Activated naive CD4-positive, alpha-beta T cell treated with anti-CD3 and anti-CD28 coated beads for 36 hours (primary cell): ENCODE measurements around the gene TBX4. TPM values are rescaled to one million over a fixed set of nuclear protein-coding genes. Genes with fewer than 3 reads are reported as not detected.
"Not testable (repeated sequence)": the region's sequence is repeated elsewhere in the genome, so short reads cannot be mapped to it uniquely, and the experiment has no call there.

ENCODE experiments used
- CTCF ChIA-PET: fragments of 350-600 bp; sonication (Branson Sonifier 250); formaldehyde crosslinking; loops from one replicate; lab custom pipeline; 2021; ENCODE audit warnings: antibody characterized with exemption; lab: Charles Lee
- DNase-seq: peaks from one replicate; pipeline ENCODE4 v3.0.0-alpha.2; 2020
- H3K27ac Mint-ChIP-seq: one replicate; pipeline ENCODE4 v1.8.0; 2021; ENCODE audit warnings: mild to moderate bottlenecking, mixed read lengths
- H3K27me3 Mint-ChIP-seq: one replicate; pipeline ENCODE4 v1.8.0; 2021; ENCODE audit warnings: low read depth, mixed read lengths
- H3K36me3 Mint-ChIP-seq: one replicate; pipeline ENCODE4 v1.8.0; 2021; ENCODE audit warnings: low read depth, mixed read lengths
- H3K4me1 Mint-ChIP-seq: one replicate; pipeline ENCODE4 v1.8.0; 2021; ENCODE audit warnings: low read depth, mixed read lengths
- H3K4me3 Mint-ChIP-seq: one replicate; pipeline ENCODE4 v1.8.0; 2021; ENCODE audit warnings: mild to moderate bottlenecking, moderate library complexity, mixed read lengths
- H3K9me3 Mint-ChIP-seq: one replicate; pipeline ENCODE4 v1.8.0; 2021; ENCODE audit warnings: mixed read lengths
- intact Hi-C: fragments of 100-400 bp; cut with micrococcal nuclease; formaldehyde crosslinking; loops from one replicate; pipeline ENCODE4 v1.15.1; 2023
- total RNA-seq, 2 experiments: library from RNA; stranded (reverse); gene quantifications; one replicate each; pipeline ENCODE4 v1.2.3, GENCODE V29; 2021

TBX4 gene
- total RNA-seq, 2 experiments from 2014 or later: not detected

- Mint-ChIP-seq H3K4me3 (no peak overlapping the region), H3K27ac (no peak overlapping the region), H3K9me3 (peaks cover 1% of the 10 kb centered on the region), H3K36me3 (no peaks in the 10 kb centered on the region), H3K27me3 (peaks cover 28% of the 10 kb centered on the region), H3K4me1 (no peaks in the 10 kb centered on the region)
- no peak for DNase-seq
- intact Hi-C loops: no loop called here
- CTCF ChIA-PET: no interaction called here
These were observed 9.2 kb upstream of the TBX4 start for GRCh38 chr17:61442878-61443474.

GRCh38 chr17:61443475-61443882, 8.7 kb upstream of the TBX4 start:
- no peaks in the 10 kb centered on the region for H3K4me1 Mint-ChIP-seq
- CTCF ChIA-PET: no interaction called here
- H3K27ac Mint-ChIP-seq: no peak overlapping the region
- H3K36me3 Mint-ChIP-seq: no peaks in the 10 kb centered on the region
- no peaks in the 10 kb centered on the region for H3K9me3 Mint-ChIP-seq
- H3K27me3 Mint-ChIP-seq: peaks cover 27% of the 10 kb centered on the region
- no peak overlapping the region for H3K4me3 Mint-ChIP-seq
- DNase-seq: no peak
- intact Hi-C loops: no loop called here

- peaks cover 27% of the 10 kb centered on the region for H3K27me3 Mint-ChIP-seq
- H3K9me3 Mint-ChIP-seq: no peaks in the 10 kb centered on the region
- DNase-seq: no peak
- H3K36me3 Mint-ChIP-seq: no peaks in the 10 kb centered on the region
- H3K4me3 Mint-ChIP-seq: no peak overlapping the region
- CTCF ChIA-PET: interaction anchor here (0.7 kb wide), 1 partner anchor 28 kb away, joined by 3 read pairs; no protein-coding TSS in a partner anchor
- H3K27ac Mint-ChIP-seq: no peak overlapping the region
- no peaks in the 10 kb centered on the region for H3K4me1 Mint-ChIP-seq
- intact Hi-C loops: no loop called here
These were observed 8.1 kb upstream of the TBX4 start for GRCh38 chr17:61444075-61444474.

GRCh38 chr17:61444831-61445230, 7.4 kb upstream of the TBX4 start:
- Mint-ChIP-seq H3K36me3 (no peaks in the 10 kb centered on the region), H3K4me3 (no peak overlapping the region), H3K27ac (no peak overlapping the region), H3K9me3 (no peaks in the 10 kb centered on the region), H3K4me1 (no peaks in the 10 kb centered on the region), H3K27me3 (peaks cover 26% of the 10 kb centered on the region)
- intact Hi-C loops: no loop called here
- DNase-seq: no peak
- CTCF ChIA-PET: interaction anchor here (0.7 kb wide), 1 partner anchor 27 kb away, joined by 3 read pairs; no protein-coding TSS in a partner anchor

- CTCF ChIA-PET: interaction anchor here (1.4 kb wide), 2 partner anchors 13 to 35 kb away, joined by 5 read pairs; no protein-coding TSS in a partner anchor
- no peak for DNase-seq
These were observed 4.9 kb upstream of the TBX4 start for GRCh38 chr17:61447358-61447757.

GRCh38 chr17:61448042-61448441, 4.2 kb upstream of the TBX4 start:
- H3K27ac Mint-ChIP-seq: no peak overlapping the region
- CTCF ChIA-PET: interaction anchor here (1.4 kb wide), 2 partner anchors 13 to 36 kb away, joined by 5 read pairs; no protein-coding TSS in a partner anchor

More at GRCh38 chr17:61447358-61447757, 4.9 kb upstream of the TBX4 start:
- H3K36me3 Mint-ChIP-seq: no peaks in the 10 kb centered on the region
- no peak overlapping the region for H3K27ac Mint-ChIP-seq
- no peak overlapping the region for H3K4me3 Mint-ChIP-seq
- peaks cover 2% of the 10 kb centered on the region for H3K4me1 Mint-ChIP-seq
- peaks cover 24% of the 10 kb centered on the region for H3K27me3 Mint-ChIP-seq
- intact Hi-C loops: no loop called here
- no peaks in the 10 kb centered on the region for H3K9me3 Mint-ChIP-seq

GRCh38 chr17:61449140-61449539, 3.1 kb upstream of the TBX4 start:
- H3K9me3 Mint-ChIP-seq, DNase-seq, H3K36me3 Mint-ChIP-seq, intact Hi-C loops, H3K27ac Mint-ChIP-seq, H3K4me3 Mint-ChIP-seq: not testable (repeated sequence)
- peaks cover 13% of the 10 kb centered on the region for H3K4me1 Mint-ChIP-seq
- H3K27me3 Mint-ChIP-seq: peaks cover 38% of the 10 kb centered on the region
- CTCF ChIA-PET: interaction anchor here (1.3 kb wide), 2 partner anchors 32 to 37 kb away, joined by 3 to 5 read pairs; no protein-coding TSS in a partner anchor

More at GRCh38 chr17:61448042-61448441, 4.2 kb upstream of the TBX4 start:
- DNase-seq: no peak
- Mint-ChIP-seq H3K4me3 (no peak overlapping the region), H3K9me3 (no peaks in the 10 kb centered on the region), H3K36me3 (no peaks in the 10 kb centered on the region), H3K4me1 (peaks cover 6% of the 10 kb centered on the region), H3K27me3 (peaks cover 28% of the 10 kb centered on the region)
- intact Hi-C loops: no loop called here

- no peak overlapping the region for H3K27ac Mint-ChIP-seq
- H3K27me3 Mint-ChIP-seq: peaks cover 42% of the 10 kb centered on the region
- H3K4me1 Mint-ChIP-seq: peaks cover 18% of the 10 kb centered on the region
These were observed 2.2 kb upstream of the TBX4 start for GRCh38 chr17:61449707-61450640.

GRCh38 chr17:61450641-61451537, 1.3 kb upstream of the TBX4 start:
- CTCF ChIA-PET: interaction anchor here (1.3 kb wide), 3 partner anchors 34 to 56 kb away, joined by 3 read pairs; no protein-coding TSS in a partner anchor
- H3K27me3 Mint-ChIP-seq: peaks cover 51% of the 10 kb centered on the region
- H3K4me3 Mint-ChIP-seq: no peak overlapping the region
- no peak for DNase-seq
- H3K27ac Mint-ChIP-seq: no peak overlapping the region
- intact Hi-C loops: no loop called here
- peaks cover 23% of the 10 kb centered on the region for H3K4me1 Mint-ChIP-seq
- no peaks in the 10 kb centered on the region for H3K9me3 Mint-ChIP-seq
- H3K36me3 Mint-ChIP-seq: no peaks in the 10 kb centered on the region

More at GRCh38 chr17:61449707-61450640, 2.2 kb upstream of the TBX4 start:
- no peak for DNase-seq
- CTCF ChIA-PET: interaction anchor here (0.8 to 1.3 kb wide), 5 partner anchors 33 to 56 kb away, joined by 3 to 5 read pairs (median 3); no protein-coding TSS in a partner anchor
- Mint-ChIP-seq H3K4me3 (no peak overlapping the region), H3K9me3 (no peaks in the 10 kb centered on the region), H3K36me3 (no peaks in the 10 kb centered on the region)
- intact Hi-C loops: no loop called here

GRCh38 chr17:61451538-61452300, 503 bp upstream of the TBX4 start:
- Mint-ChIP-seq H3K4me1 (peaks cover 23% of the 10 kb centered on the region), H3K36me3 (no peaks in the 10 kb centered on the region), H3K9me3 (no peaks in the 10 kb centered on the region), H3K4me3 (no peak overlapping the region), H3K27me3 (peaks cover 52% of the 10 kb centered on the region), H3K27ac (no peak overlapping the region)
- intact Hi-C loops: loop anchor here (2.0 kb wide), 1 partner anchor 53 kb away; the partner anchor contains the start of gene TBX2
- CTCF ChIA-PET: no interaction called here
- DNase-seq: no peak
